Measurements from ENCODE around the gene DCST1. TPM values are rescaled to one million over a fixed set of nuclear protein-coding genes. Genes with fewer than 3 reads are reported as not detected.
A peak's percentile ranks its signal among the peaks of the same experiment; 100 is the strongest.

DCST1 gene
- total and polyA plus RNA-seq, 2 of the 8 experiments (the other 6 are each of a cell fraction or from before 2014, with no cell fraction given) = not detected

- CTCF ChIA-PET (ENCODE audit: partially characterized antibody) = interaction anchor here (2.1 to 14.0 kb wide), 8 partner anchors 14 to 59 kb away, joined by 10 to 334 read pairs (median 112); partner anchors contain the start of genes CKS1B, EFNA4, FLAD1 and PBXIP1
- Histone ChIP-seq H3K36me3 (ENCODE audit: control insufficient read depth in 2 of 4, insufficient read depth in 4 of 4, low read length in 3 of 4) (no peaks in the 10 kb centered on the region), H3K4ac (replicated peaks; ENCODE audit: insufficient read length, low read depth, low read length) (peak overlapping the region; percentile 36), H3K9me3 (ENCODE audit: insufficient read depth in 2 of 2, low read depth in 1 of 2, low read length in 1 of 2) (no peaks in the 10 kb centered on the region), H4K8ac (ENCODE audit: extremely low read depth, insufficient read depth, low read length) (no peak overlapping the region), H3K9ac (replicated peaks in 1 of 4; ENCODE audit: extremely low read depth in 1 of 4, low read depth in 3 of 4, low read length in 3 of 4) (peak overlapping the region in 2 of 4 experiments; percentile 63; a peak in 4 of 7 replicates), H3K79me2 (ENCODE audit: control insufficient read depth in 1 of 2, insufficient read depth in 2 of 2, low read length in 2 of 2) (peaks cover 0 to 23% of the 10 kb centered on the region in 2 experiments; a peak in 2 of 4 replicates), H4K20me1 (replicated peaks in 1 of 2; ENCODE audit: control insufficient read depth in 1 of 2, insufficient read depth in 2 of 2, low read length in 2 of 2) (peaks cover 0 to 2% of the 10 kb centered on the region in 2 experiments), H3K4me2 (ENCODE audit: insufficient read depth in 1 of 2, low read depth in 2 of 2, low read length in 2 of 2) (peak overlapping the region; percentile 79 to 91), H3K4me3 (ENCODE audit: extremely low read depth in 1 of 4, insufficient read depth in 2 of 4, low read depth in 3 of 4, low read length in 4 of 4) (peak overlapping the region; percentile 55 to 77 (median 58)), H3K18ac (ENCODE audit: extremely low read depth, low read length) (peak overlapping the region; percentile 99), H2BK12ac (ENCODE audit: low read depth, low read length) (peak overlapping the region; percentile 96; the same call in 1 of the 2 replicates), H3K79me1 (ENCODE audit: low read depth, low read length) (no peaks in the 10 kb centered on the region), H2AK5ac (ENCODE audit: low read depth, low read length) (peak overlapping the region; percentile 97), H3K23me2 (ENCODE audit: low read depth, low read length) (peaks cover 18% of the 10 kb centered on the region; the same call in 1 of the 2 replicates), H2BK20ac (ENCODE audit: low read length) (peak overlapping the region; percentile 90; the same call in 1 of the 2 replicates), H4K91ac (replicated peaks; ENCODE audit: insufficient read length, low read length) (peak overlapping the region; percentile 99), H3K27ac (ENCODE audit: low read depth, low read length) (peak overlapping the region; percentile 77; the same call in 1 of the 2 replicates), H2AFZ (ENCODE audit: low read length) (no peak overlapping the region), H4K5ac (ENCODE audit: insufficient read length, low read depth, low read length) (peak overlapping the region; percentile 93), H3K23ac (ENCODE audit: insufficient read length) (no peak overlapping the region), H2BK120ac (replicated peaks; ENCODE audit: low read depth, low read length) (peak overlapping the region; percentile 93), H2BK5ac (ENCODE audit: low read depth, low read length) (peak overlapping the region; percentile 97), H3K14ac (ENCODE audit: insufficient read length) (no peak overlapping the region), H3K27me3 (replicated peaks in 1 of 4; ENCODE audit: control insufficient read depth in 3 of 4, extremely low read depth in 1 of 4, insufficient read depth in 3 of 4, low read length in 3 of 4) (no peaks in the 10 kb centered on the region), H3K56ac (replicated peaks; ENCODE audit: insufficient read length, low read depth, low read length) (peak overlapping the region; percentile 91), H2BK15ac (ENCODE audit: low read length) (peak overlapping the region; percentile 88; the same call in 1 of the 2 replicates), H3K4me1 (replicated peaks in 1 of 4; ENCODE audit: control insufficient read depth in 3 of 4, insufficient read depth in 4 of 4, low read length in 3 of 4) (peaks cover 6 to 14% (median 11%) of the 10 kb centered on the region in 4 experiments)
- FAIRE-seq = no peak
- no peak for DNase-seq (ENCODE audit: low read depth in 1 of 2, low spot score in 2 of 2)
- POLR2A ChIA-PET (ENCODE audit: partially characterized antibody) = interaction anchor here (1.3 to 42.8 kb wide), 5 partner anchors 16 to 80 kb away, joined by 6 to 702 read pairs (median 8); partner anchors contain the start of genes ADAM15, CKS1B, FLAD1 and PBXIP1
- WGBS, 2 experiments (ENCODE audit: extremely low coverage in 1 of 2, insufficient coverage in 1 of 2, insufficient read length in 1 of 2, insufficient replicate concordance in 2 of 2, low coverage in 1 of 2, low lambda C conversion rate in 2 of 2, missing lambda C conversion rate in 1 of 2) = 0% methylated on average over 7 of the region's 13 CpGs; no CpG with 5 or more reads in 1 of the 2 experiments
- no peak for TF ChIP-seq KDM5A (IDR thresholded peaks at IDR 0.05; ENCODE audit: low read length)
- TF ChIP-seq FOSL1 (IDR thresholded peaks at IDR 0.05; ENCODE audit: insufficient read depth, low read depth, low read length) = no peak
These were observed 33.3 kb upstream of the DCST1 start for GRCh38 chr1:155000411-155000725.
